H54 (cell line): Measurements from ENCODE around the gene LST1.

ENCODE experiments used
- DNase-seq: peaks from one replicate; pipeline ENCODE4 v3.0.0; 2011; ENCODE audit warnings: low spot score, mixed read lengths; ENCODE audit not compliant: insufficient read length
- FAIRE-seq: peaks from 3 replicates; lab custom pipeline; 2011; peaks lifted over from hg19 to GRCh38; lab: Jason Lieb, UNC
- POLR2A ChIP-seq: IDR thresholded peaks from 2 replicates; pipeline ENCODE4 v1.6.1; 2011; ENCODE audit warnings: low read depth, mild to moderate bottlenecking, low read length

The LST1 gene

DNA sequence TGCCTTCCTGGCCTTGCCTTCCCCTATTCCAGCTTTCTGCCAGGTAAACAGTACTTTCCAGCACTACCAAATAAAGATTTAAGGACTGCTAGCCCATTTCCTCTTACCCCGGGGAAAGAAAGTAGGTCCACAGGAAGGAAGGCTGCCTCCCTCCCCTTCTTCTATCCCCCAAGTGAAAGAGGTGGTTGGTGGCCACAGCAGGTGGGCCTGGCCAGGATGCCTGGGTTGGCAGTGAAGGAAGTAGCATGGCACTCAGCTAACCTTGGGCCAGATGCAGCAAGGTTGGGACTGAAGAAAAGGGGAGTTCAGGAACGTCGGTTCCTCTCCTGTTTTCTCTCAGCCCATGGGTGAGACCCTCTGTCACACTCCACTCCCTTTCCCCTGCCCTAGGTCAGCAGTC, 29.8 kb upstream of the LST1 start:
- FAIRE-seq (no peak), DNase-seq (no peak)
- no peak for TF ChIP-seq POLR2A

DNA sequence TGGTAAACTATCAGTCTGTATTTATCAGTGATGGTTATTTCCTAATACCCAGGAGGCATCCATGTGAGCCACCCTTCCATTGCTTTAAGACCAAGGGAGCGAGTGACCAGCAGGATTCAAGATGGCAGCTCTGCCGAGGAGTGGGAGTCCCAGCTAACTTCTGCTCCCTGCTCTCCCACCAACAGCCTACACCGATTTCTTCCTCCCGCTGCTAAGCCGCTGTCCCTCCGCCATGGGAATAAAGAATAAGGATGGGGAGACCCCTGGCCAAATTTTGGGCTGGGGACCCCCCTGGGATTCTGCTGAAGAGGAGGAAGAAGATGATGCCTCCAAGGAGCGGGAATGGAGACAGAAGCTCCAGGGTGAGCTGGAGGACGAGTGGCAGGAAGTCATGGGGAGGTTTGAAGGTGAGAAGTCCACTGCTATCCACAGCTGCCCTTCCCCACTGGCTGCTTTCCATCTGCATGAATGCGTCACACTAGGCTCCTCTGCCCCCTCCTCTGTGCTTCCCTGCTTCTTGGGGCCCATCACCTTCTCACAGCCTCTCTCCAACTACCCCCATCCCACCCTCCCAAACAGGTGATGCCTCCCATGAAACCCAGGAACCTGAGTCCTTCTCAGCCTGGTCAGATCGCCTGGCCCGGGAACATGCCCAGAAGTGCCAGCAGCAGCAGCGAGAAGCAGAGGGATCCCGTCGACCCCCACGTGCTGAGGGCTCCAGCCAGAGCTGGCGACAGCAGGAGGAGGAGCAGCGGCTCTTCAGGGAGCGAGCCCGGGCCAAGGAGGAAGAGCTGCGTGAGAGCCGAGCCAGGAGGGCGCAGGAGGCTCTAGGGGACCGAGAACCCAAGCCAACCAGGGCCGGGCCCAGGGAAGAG, 28.4 kb upstream of the LST1 start:
- FAIRE-seq, result no peak
- no peak for TF ChIP-seq POLR2A
- DNase-seq, result no peak

DNA sequence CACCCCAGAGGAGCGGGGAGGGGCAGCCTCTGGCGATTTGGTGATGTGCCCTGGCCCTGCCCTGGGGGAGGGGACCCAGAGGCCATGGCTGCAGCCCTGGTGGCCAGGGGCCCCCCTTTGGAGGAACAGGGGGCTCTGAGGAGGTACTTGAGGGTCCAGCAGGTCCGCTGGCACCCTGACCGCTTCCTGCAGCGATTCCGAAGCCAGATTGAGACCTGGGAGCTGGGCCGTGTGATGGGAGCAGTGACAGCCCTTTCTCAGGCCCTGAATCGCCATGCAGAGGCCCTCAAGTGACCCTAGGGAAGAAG, 27.8 kb upstream of the LST1 start:
- no peak for TF ChIP-seq POLR2A
- no peak for FAIRE-seq
- DNase-seq, result no peak

DNA sequence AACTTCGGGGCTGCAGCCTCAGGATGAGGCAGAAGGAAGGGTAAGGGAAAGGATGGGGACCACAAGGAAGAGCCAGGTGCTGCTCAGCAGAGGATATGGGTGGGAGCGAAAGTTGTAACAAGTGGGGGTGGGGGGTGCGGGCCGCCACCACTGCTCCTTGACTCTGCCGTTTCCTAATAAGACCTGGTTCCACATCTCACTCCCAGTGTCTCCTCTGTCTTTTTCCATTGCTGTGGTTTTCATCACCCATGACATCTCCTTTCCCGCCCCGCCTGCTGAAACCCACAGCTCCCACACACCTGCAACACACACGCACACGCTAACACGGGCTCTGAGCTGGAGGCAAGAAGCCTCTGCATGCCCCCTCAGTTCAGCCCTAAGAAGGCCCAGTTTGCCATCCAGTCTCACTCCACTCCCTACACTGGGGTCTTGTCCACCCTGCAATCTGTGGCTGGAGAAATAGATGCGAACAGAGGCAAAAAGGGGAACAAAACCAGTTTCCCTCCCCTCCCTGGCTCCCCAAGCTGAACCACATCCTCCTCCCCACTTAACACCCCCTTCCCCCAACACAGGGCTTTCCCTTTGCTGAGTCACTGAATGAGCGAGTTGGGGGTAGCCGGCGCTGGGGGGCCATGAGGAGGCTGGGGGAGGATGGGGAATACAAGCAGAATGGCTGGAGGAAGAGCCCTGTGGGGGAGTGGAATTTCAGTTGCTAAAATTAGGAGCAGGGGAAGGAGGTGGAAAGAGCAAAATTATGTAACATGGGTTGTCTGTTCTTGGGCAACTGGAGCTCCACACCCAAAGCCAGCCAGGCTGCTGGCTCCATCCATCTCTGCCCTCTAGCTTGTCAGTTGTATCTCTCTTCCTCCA, 27.2 kb upstream of the LST1 start:
- DNase-seq, result no peak
- TF ChIP-seq POLR2A, result no peak
- no peak for FAIRE-seq

DNA sequence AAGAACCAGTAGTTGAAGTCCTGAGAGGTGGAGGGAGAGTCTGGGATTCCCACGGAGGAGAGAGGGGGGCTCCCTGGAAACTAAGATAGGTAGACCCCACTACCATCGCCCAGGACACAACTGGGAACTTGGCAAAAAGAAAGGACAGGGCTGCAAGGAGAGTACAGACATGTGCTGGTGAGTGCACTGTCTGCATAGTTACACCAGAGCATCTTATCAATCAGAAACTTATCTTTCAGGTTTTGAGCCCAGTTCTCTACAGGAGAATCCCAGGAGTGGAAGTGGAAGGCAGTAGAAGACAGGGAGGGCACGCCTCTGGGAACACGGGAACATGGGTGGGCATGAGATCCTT, 26.5 kb upstream of the LST1 start:
- TF ChIP-seq POLR2A, result no peak
- FAIRE-seq (no peak), DNase-seq (no peak)

DNA sequence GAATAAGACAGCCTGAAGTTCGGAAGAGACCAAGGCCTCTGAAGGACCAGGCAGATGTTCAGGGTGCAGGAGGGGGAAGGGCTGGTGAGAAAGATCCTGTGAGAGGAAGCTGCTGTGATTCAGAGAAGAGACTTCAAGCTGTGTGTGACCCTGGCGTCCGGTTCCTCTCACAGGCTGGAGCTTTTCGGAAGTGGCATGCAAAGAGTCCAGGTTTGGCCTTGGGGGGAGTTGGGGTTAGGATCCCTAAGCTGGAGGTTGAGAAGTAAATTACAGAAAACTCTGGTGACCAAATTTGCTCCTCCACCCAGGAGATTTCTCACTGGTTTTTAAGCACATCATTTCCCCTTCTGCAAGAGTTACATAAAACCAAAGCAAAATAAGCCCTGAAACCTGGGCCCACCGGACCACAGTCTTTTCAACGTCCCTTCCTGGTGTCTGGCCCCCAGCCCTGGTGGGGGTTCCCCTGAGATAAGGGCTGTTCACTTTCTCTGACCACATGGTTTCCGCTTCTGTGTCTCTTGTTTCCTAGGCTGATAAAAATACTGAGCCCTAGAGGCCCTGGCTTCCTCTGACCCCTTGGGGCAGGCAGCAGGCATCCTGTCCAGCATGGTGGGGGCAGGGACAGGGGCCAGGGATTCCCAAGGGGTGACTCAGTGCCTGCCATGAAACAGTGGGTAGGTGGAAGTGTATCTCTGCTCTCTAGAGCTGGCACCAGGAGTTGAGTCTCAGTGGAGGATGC, 25.9 kb upstream of the LST1 start:
- no peak for TF ChIP-seq POLR2A
- FAIRE-seq, result peak; percentile 69
- DNase-seq, result peak; percentile 83

DNA sequence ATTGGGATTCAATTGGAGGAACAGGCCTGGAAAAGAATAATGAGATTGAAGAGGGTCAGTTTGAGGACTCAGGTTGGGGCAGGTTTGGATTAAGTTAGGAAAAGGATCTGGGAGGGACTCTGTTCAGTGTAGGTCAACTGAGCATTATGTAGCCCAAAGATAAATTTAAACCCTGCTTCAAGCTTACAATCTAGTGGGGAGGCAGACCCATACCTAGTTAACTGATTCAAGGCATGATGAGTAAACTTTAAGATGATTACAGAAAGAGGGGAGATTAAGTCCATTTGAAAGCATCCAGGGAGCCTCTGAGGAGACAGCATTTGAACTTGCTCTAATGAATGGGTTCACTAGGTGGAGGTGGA, 25.4 kb upstream of the LST1 start:
- no peak for DNase-seq
- no peak for FAIRE-seq
- no peak for TF ChIP-seq POLR2A

DNA sequence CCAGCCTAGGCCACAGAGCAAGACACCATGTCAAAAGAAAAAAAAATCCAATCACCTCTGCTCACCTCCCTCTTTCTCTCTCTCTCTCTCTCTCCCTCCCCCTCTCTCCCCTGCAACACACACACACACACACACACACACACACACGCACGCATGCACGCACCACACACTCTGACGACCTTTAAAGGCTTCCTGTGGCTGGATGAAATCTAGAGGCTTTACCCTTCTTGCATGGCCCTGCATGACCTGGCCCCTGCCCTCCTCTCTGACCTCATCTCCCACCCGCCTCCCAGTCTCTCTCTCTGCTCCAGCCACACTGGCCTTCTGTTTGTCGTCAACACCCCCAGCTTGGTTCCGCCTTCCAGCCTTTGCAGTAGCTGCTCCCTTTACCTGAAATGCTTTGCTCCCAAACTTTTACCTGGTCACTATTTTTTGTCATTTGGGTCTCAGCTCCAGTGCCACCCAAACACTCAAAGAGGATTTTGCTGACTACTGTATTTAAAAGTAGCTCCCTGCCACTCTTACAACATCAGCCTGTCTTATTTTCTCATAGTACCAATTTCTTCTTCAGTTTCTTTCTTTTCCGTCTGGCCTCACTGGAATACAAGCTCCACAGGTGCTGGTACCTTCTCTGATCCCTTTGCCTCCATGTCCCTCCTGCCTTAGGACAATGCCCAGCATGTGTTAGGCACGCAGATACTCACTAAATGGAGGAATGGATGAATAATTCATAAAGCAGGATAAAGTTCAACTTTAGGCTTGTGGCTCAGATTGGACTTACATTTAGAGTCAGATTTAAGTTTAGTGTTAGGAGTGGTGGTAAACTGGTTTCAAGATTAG, 18.3 kb upstream of the LST1 start:
- no peak for TF ChIP-seq POLR2A
- DNase-seq (no peak), FAIRE-seq (no peak)

DNA sequence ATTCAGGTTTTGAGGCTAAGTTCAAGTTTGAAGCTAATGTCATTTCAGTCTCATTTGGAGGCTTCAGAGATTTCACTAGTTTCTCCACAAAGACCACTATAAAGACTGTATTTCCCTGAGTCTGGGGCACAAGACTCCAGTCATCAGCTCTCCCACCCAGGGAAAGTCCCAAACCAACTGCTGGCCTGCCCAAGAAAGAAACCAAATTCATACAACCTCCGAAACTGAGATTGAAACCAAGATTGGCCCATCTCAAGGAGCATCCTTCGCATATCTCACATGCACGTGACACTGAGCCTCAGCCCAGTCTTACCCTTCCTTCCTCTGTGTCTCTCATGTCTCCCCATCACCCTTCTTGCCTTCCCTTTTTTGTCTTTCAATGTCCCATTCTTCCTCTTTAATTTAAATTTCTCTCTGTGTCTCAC, 17.5 kb upstream of the LST1 start:
- DNase-seq (no peak), FAIRE-seq (no peak)
- TF ChIP-seq POLR2A, result no peak

DNA sequence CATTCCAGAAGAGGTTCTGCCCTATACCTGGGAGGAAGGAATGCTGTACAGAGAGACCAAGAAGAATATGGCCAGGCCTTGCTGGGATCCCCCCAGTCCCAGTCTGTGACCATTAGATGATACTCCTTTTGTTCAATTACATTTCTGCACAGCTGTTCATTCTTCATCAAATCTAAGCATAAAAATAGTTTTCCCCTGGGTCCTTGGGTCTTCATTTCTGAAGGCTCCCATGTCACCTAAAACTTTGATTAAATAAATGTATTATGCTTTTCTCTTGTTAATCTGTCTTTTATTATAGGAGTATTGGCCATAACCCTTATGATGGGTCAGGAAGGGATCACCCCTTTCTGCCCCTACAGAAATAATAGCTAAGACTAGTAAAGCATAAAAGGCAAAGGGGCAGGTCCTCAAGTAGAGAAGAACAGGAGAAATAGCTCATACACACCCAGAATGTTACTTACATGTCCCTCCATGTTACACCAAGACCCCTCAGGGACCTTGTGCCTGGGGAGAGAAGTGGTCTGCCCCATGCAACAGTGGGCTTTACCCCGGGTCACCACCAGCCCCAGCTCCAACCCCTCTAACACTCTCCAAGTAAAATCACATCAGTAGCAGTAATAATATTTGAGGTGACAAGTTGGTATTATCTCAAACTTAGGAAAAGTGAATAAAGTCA, 16.1 kb upstream of the LST1 start:
- TF ChIP-seq POLR2A, result no peak
- FAIRE-seq, result no peak
- no peak for DNase-seq

DNA sequence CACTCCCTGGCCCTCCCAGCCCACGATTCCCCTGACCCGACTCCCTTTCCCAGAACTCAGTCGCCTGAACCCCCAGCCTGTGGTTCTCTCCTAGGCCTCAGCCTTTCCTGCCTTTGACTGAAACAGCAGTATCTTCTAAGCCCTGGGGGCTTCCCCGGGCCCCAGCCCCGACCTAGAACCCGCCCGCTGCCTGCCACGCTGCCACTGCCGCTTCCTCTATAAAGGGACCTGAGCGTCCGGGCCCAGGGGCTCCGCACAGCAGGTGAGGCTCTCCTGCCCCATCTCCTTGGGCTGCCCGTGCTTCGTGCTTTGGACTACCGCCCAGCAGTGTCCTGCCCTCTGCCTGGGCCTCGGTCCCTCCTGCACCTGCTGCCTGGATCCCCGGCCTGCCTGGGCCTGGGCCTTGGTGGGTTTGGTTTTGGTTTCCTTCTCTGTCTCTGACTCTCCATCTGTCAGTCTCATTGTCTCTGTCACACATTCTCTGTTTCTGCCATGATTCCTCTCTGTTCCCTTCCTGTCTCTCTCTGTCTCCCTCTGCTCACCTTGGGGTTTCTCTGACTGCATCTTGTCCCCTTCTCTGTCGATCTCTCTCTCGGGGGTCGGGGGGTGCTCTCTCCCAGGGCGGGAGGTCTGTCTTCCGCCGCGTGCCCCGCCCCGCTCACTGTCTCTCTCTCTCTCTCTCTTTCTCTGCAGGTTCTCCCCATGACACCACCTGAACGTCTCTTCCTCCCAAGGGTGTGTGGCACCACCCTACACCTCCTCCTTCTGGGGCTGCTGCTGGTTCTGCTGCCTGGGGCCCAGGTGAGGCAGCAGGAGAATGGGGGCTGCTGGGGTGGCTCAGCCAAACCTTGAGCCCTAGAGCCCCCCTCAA, 13.8 kb upstream of the LST1 start, which contains the start of gene LTA:
Gene LTA, plus strand, starts transcription at position 249 of the 871 bp plus-strand sequence. Its CDS starts 454 bp downstream, at position 703.
- DNase-seq, result no peak
- no peak for TF ChIP-seq POLR2A
- FAIRE-seq, result no peak

DNA sequence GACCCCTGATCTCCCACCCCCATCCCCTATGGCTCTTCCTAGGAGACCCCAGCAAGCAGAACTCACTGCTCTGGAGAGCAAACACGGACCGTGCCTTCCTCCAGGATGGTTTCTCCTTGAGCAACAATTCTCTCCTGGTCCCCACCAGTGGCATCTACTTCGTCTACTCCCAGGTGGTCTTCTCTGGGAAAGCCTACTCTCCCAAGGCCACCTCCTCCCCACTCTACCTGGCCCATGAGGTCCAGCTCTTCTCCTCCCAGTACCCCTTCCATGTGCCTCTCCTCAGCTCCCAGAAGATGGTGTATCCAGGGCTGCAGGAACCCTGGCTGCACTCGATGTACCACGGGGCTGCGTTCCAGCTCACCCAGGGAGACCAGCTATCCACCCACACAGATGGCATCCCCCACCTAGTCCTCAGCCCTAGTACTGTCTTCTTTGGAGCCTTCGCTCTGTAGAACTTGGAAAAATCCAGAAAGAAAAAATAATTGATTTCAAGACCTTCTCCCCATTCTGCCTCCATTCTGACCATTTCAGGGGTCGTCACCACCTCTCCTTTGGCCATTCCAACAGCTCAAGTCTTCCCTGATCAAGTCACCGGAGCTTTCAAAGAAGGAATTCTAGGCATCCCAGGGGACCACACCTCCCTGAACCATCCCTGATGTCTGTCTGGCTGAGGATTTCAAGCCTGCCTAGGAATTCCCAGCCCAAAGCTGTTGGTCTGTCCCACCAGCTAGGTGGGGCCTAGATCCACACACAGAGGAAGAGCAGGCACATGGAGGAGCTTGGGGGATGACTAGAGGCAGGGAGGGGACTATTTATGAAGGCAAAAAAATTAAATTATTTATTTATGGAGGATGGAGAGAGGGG, 12.6 kb upstream of the LST1 start:
- FAIRE-seq, result no peak
- no peak for TF ChIP-seq POLR2A
- DNase-seq, result no peak
